ENCODE measurements around the gene RNF125. TPM values are rescaled to one million over a fixed set of nuclear protein-coding genes. Genes with fewer than 3 reads are reported as not detected.
A peak's percentile ranks its signal among the peaks of the same experiment; 100 is the strongest.

Gene RNF125
- total RNA-seq, 2 donors from 2014 or later, result 1.2 to 2.6 TPM

DNA sequence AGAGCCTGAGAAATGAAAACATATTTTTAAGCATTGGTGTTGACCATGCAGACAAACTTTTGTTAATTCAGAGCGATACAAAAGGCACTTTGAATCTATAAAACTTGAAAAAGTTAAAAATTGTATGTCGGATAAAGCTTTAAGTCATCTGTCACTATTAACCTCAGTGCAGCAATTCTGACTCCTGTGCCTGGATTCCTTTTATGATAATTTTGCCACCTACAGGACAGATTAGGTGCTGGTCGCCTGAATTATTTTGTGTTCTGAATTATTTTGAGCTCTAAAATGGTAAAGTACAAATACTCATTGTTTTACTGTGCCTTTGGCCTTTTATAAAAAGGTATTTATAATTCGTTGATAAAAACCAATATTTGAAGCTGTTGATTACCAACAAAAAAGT lies 53.7 kb downstream of the RNF125 start:
- no peak for TF ChIP-seq POLR2A (IDR thresholded peaks at IDR 0.05)
- TF ChIP-seq, protein P1, sequence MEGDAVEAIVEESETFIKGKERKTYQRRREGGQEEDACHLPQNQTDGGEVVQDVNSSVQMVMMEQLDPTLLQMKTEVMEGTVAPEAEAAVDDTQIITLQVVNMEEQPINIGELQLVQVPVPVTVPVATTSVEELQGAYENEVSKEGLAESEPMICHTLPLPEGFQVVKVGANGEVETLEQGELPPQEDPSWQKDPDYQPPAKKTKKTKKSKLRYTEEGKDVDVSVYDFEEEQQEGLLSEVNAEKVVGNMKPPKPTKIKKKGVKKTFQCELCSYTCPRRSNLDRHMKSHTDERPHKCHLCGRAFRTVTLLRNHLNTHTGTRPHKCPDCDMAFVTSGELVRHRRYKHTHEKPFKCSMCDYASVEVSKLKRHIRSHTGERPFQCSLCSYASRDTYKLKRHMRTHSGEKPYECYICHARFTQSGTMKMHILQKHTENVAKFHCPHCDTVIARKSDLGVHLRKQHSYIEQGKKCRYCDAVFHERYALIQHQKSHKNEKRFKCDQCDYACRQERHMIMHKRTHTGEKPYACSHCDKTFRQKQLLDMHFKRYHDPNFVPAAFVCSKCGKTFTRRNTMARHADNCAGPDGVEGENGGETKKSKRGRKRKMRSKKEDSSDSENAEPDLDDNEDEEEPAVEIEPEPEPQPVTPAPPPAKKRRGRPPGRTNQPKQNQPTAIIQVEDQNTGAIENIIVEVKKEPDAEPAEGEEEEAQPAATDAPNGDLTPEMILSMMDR (IDR thresholded peaks at IDR 0.05), result peak in 2 of 4 experiments; percentile 42 to 43
- no peak for TF ChIP-seq POLR2AphosphoS5 (IDR thresholded peaks at IDR 0.05)
- no peaks in the 10 kb centered on the region for H3K9me3 ChIP-seq
- intact Hi-C loops (cut with DNase I), result no loop called here
- no peak overlapping the region for H3K4me3 ChIP-seq
- H3K27me3 ChIP-seq (replicated peaks; ENCODE audit: insufficient read depth), result no peaks in the 10 kb centered on the region
- H3K4me1 ChIP-seq (replicated peaks), result no peaks in the 10 kb centered on the region
- WGBS, result 53% methylated on average over 4 of the region's 4 CpGs
- no peak overlapping the region for H3K27ac ChIP-seq
- no peak for DNase-seq (ENCODE audit: low spot score)
- H3K36me3 ChIP-seq, result no peaks in the 10 kb centered on the region

DNA sequence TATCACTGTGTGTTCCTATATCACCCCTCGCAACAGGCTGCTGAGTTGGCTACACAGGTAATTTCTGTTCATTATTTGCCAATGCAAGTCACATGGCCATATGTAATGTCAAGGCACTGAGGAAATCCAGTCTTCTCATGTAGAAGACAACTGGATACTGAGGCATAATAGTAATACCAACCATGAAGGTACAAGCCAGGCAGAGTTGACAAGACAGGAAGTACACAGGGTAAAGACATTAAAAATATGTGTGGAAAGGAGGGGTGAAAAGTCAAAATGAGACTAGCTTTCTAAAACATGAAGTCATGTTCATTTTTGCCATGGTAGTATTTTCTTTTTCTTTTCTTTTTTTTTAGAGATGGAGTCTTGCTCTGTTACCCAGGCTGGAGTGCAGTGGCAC lies 55.6 kb downstream of the RNF125 start:
- DNase-seq (ENCODE audit: low spot score), result no peak
- H3K4me1 ChIP-seq (replicated peaks), result no peaks in the 10 kb centered on the region
- H3K36me3 ChIP-seq, result no peaks in the 10 kb centered on the region
- no peaks in the 10 kb centered on the region for H3K27me3 ChIP-seq (replicated peaks; ENCODE audit: insufficient read depth)
- no peak overlapping the region for H3K27ac ChIP-seq
- TF ChIP-seq, protein P1 (IDR thresholded peaks at IDR 0.05), result no peak
- no peak for TF ChIP-seq POLR2AphosphoS5 (IDR thresholded peaks at IDR 0.05)
- no peak for TF ChIP-seq POLR2A (IDR thresholded peaks at IDR 0.05)
- WGBS, result 100% methylated on average over 1 of the region's 1 CpG
- H3K9me3 ChIP-seq, result no peaks in the 10 kb centered on the region
- intact Hi-C loops (cut with DNase I), result no loop called here
- H3K4me3 ChIP-seq, result no peak overlapping the region

DNA sequence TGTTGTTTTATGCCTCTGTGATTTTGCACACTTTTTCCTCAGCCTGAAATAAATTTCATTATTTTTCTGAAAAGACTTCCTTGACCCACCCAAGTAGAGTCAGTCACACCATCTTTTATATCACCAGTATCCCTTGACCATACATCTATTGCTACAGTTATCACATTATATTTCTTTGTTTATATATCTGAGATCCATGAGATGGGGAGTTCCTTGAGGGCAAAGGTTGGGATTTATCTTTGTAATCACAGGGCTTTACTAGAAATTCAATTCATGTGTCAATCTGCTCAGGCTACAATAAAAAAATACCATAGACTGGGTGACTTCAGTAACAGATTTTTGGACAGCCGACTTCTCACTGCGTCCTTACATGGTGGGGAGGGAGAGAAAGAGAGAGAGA lies 60.2 kb downstream of the RNF125 start:
- no peak for DNase-seq (ENCODE audit: low spot score)
- TF ChIP-seq, protein P1 (IDR thresholded peaks at IDR 0.05), result no peak
- TF ChIP-seq POLR2A (IDR thresholded peaks at IDR 0.05) (no peak), POLR2AphosphoS5 (IDR thresholded peaks at IDR 0.05) (no peak)
- H3K36me3 ChIP-seq, result no peaks in the 10 kb centered on the region
- H3K4me1 ChIP-seq (replicated peaks), result no peaks in the 10 kb centered on the region
- intact Hi-C loops (cut with DNase I), result no loop called here
- H3K27me3 ChIP-seq (replicated peaks; ENCODE audit: insufficient read depth), result no peaks in the 10 kb centered on the region
- no peak overlapping the region for H3K4me3 ChIP-seq
- 94% methylated on average over 2 of the region's 2 CpGs for WGBS
- H3K9me3 ChIP-seq, result no peaks in the 10 kb centered on the region
- no peak overlapping the region for H3K27ac ChIP-seq

DNA sequence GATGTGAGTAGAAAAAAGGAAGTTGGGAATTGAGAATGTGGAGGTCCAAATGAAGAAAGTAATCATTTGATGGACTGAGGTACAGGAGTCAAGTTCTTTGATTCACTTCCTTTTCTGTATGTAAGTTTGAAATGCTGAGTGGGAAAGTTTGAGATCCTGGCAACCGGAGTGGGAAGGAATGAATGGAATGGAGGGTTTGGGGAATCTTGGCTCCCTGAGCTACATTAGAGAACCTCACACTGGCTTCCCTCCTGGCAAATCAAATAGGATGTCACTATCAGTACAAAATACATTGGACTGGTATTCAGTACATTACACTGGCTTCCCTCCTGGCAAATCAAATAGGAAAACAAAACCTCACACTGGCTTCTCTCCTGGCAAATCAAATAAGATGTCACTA lies 63.3 kb downstream of the RNF125 start:
- Histone ChIP-seq H3K4me1 (replicated peaks) (no peaks in the 10 kb centered on the region), H3K27ac (no peak overlapping the region), H3K4me3 (no peak overlapping the region), H3K27me3 (replicated peaks; ENCODE audit: insufficient read depth) (no peaks in the 10 kb centered on the region), H3K9me3 (no peaks in the 10 kb centered on the region), H3K36me3 (no peaks in the 10 kb centered on the region)
- intact Hi-C loops (cut with DNase I), result no loop called here
- TF ChIP-seq POLR2A (IDR thresholded peaks at IDR 0.05), result no peak
- TF ChIP-seq, protein P1 (IDR thresholded peaks at IDR 0.05), result no peak
- TF ChIP-seq POLR2AphosphoS5 (IDR thresholded peaks at IDR 0.05), result no peak
- no peak for DNase-seq (ENCODE audit: low spot score)
- WGBS, result 40% methylated on average over 1 of the region's 1 CpG

DNA sequence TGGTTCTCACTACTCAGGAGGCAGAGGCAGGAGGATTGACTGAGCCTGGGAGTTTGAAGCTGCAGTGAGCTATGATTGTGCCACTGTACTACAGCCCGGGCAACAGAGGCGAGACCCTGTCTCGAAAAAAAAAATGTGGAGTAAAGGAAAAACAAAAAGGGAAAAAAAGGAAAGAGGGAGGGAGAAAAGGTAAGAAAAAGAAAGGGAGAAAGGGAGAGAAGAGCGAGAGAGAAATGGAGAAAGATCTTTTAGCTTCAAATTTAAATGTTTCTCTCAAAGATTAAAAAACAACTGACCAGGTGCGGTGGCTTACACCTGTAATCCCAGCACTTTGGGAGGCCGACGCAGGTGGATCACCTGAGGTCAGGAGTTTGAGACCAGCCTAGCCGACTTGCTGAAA lies 65.2 kb downstream of the RNF125 start:
- no peak for DNase-seq (ENCODE audit: low spot score)
- intact Hi-C loops (cut with DNase I), result no loop called here
- TF ChIP-seq, protein P1 (IDR thresholded peaks at IDR 0.05), result no peak
- TF ChIP-seq POLR2AphosphoS5 (IDR thresholded peaks at IDR 0.05) (no peak), POLR2A (IDR thresholded peaks at IDR 0.05) (no peak)
- Histone ChIP-seq H3K4me3 (no peak overlapping the region), H3K9me3 (no peaks in the 10 kb centered on the region), H3K27ac (no peak overlapping the region), H3K36me3 (no peaks in the 10 kb centered on the region), H3K27me3 (replicated peaks; ENCODE audit: insufficient read depth) (no peaks in the 10 kb centered on the region), H3K4me1 (replicated peaks) (no peaks in the 10 kb centered on the region)
- WGBS, result 95% methylated on average over 8 of the region's 8 CpGs

Measured in prostate gland (tissue), 2 donors.